GM19043 (cell line): ENCODE results near the gene FAM81A.
A peak's percentile ranks its signal among the peaks of the same experiment; 100 is the strongest.

ENCODE experiments used
- ATAC-seq: cut with Tn5 transposase; IDR thresholded peaks from one replicate; pipeline ENCODE4 v1.9.1; 2021; ENCODE audit warnings: low read depth; ENCODE audit not compliant: unreplicated experiment

The FAM81A gene

GRCh38 chr15:59536553-59536952, 98.6 kb downstream of the FAM81A start:
- ATAC-seq, result no peak

GRCh38 chr15:59537403-59537802, 99.4 kb downstream of the FAM81A start:
- no peak for ATAC-seq

DNA sequence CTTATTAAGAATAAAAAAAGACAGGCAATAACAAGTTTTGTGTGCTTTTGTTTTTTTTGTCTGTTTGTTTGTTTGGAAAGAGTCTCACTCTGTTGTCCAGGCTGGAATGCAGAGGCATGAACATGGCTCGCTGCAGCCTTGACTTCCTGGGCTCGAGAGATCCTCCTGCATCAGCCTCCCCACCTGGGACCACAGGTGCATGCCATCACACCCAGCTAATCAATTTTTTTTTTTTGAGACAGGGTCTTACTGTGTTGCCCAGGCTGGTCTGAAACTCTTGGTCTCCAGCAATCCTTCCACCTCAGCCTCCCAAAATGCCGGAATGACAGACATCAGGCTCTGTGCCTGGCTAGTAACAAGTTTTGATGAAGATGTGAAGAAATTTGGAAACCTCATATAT, 100.5 kb downstream of the FAM81A start:
- ATAC-seq, result no peak

DNA sequence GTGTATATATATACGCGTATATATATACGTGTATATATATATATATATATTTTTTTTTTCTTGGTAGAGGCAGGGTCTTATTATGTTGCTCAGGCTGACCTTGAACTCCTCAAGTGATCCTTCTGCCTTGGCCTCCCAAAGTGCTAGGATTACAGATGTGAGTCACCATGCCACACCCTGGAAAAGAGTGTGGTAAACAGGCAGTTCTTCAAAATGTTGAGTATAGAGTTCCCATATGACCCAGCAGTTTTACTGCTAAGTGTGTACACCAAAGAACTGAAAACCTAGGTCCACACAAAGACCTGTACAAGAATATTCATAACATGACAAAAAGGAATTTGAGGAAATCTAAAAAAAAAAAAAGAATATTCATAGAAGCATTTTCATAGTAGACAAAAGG, 101.8 kb downstream of the FAM81A start:
- no peak for ATAC-seq

- ATAC-seq, result no peak
These were observed 102.7 kb downstream of the FAM81A start for GRCh38 chr15:59540654-59541053.

GRCh38 chr15:59541750-59542149, 103.8 kb downstream of the FAM81A start:
- no peak for ATAC-seq

DNA sequence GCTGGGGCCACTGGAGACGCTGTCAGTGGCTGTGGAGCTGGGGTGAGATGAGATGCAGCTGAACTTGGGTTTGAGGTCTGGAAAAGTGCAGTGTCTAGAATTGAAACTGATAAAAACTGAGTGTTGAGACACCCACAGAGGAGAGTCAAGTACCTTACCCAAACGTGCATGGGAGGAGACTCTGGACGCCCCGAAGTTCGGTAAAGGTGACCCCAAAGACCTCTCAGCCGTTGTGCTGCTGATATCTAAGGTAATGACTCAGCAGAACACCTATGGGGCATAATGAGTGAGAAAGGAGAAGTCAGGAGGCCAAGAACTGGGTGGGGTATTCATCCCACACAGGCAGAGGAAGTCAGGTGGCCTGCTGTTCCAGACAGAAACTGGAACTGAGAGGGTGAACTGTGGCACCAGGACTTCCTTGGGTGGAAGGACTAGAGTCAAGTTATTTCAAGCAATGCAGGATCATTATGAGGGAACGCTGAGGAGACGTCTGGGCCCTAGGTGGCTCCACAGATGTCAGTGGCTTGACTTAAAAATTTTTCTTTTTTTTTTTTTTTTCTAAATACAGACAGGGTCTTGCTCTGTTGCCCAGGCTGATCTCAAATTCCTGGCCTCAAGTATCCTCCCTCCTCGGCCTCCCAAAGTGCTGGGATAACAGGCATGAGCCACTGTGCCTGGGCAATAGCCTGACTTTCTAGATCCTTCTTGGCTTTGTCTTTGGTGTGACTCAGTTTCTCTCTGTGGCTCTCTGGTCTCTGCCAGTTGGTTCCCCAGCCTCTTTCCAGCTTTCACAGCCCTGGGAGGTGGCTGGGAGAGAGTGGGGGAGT, 105.9 kb downstream of the FAM81A start:
- ATAC-seq, result peak; percentile 82

GRCh38 chr15:59545573-59545972, 107.6 kb downstream of the FAM81A start:
- ATAC-seq, result no peak

- ATAC-seq, result no peak
These were observed 110.7 kb downstream of the FAM81A start for GRCh38 chr15:59548501-59549226.

GRCh38 chr15:59549301-59550185, 111.6 kb downstream of the FAM81A start:
- no peak for ATAC-seq

GRCh38 chr15:59550530-59550929, 112.5 kb downstream of the FAM81A start:
- ATAC-seq, result no peak

- no peak for ATAC-seq
These were observed 113.0 kb downstream of the FAM81A start for GRCh38 chr15:59550956-59551355.

- ATAC-seq, result no peak
These were observed 116.1 kb downstream of the FAM81A start for GRCh38 chr15:59553879-59554735.

- ATAC-seq, result no peak
These were observed 117.7 kb downstream of the FAM81A start for GRCh38 chr15:59555696-59556095.

- no peak for ATAC-seq
These were observed 118.4 kb downstream of the FAM81A start for GRCh38 chr15:59556380-59556779.

- ATAC-seq, result no peak
These were observed 119.6 kb downstream of the FAM81A start for GRCh38 chr15:59557581-59557980.

GRCh38 chr15:59558851-59559250, 120.9 kb downstream of the FAM81A start:
- no peak for ATAC-seq

DNA sequence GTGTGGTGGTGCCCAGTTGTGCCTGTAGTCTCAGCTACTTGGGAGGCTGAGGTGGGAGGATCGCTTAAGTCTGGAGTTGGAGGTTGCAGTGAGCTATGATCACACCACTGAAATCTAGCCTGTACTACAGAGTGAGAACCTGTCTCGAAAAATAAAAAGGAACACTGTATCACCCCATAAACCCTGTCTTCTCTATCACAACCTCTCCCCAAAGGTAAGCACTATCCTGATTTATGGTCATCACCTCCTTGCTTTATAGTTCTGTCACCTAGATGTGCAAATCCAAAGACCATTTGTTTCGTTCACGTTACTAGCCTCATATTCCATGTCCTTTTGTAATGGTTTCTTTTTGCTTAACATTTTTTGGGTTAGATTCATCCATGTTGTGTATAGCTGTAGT, 123.6 kb downstream of the FAM81A start:
- no peak for ATAC-seq

DNA sequence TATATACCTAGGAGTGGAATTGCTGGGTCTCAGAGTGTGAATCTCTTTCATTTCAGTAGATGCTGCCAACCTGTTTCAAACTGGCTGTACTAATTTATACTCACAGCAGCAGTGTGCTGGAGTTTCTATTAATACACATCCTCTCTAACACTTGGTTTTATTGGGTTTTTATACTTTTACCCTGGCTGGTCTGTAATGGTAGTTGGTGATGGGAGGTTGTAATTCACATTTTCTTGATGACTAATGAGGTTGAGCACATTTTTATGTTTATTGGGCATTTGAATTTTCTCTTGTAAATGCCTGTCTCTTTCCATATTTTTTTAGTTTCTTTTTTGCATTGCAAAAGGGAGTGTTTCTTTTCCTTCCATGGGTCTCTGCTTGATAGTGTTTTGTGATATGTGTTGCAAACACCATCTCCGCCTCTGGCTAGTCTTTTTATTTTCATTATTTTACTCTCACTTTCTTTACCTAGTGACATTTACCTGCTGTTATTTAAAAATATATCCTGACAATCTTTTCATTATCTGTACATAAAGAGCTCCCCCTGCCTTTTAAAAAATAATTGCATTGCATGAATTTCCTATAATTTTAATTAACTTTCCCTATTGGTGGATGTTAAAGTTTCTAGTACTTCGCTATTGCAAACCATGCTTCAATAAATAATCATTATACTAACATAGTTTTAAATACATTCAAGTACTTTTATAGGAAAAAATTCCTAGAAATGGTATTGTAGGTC, 124.6 kb downstream of the FAM81A start:
- ATAC-seq, result no peak
